H1 (cell line): Measurements from ENCODE around the gene LMNTD1. TPM values are rescaled to one million over a fixed set of nuclear protein-coding genes. Genes with fewer than 3 reads are reported as not detected.

Experiments
- FOSL1 ChIP-seq: IDR thresholded peaks from 2 replicates; pipeline ENCODE4 v1.6.1; 2011; ENCODE audit warnings: mild to moderate bottlenecking, low read depth, low read length, moderate library complexity; ENCODE audit not compliant: insufficient read depth
- NANOG ChIP-seq: IDR thresholded peaks from 2 replicates; pipeline ENCODE4 v1.6.1; 2011; ENCODE audit warnings: low read length, low read depth, mild to moderate bottlenecking, inconsistent platforms; ENCODE audit not compliant: insufficient read depth, poor library complexity, severe bottlenecking
- RXRA ChIP-seq: IDR thresholded peaks from 2 replicates; pipeline ENCODE4 v1.6.1; 2011; ENCODE audit warnings: low read depth, mild to moderate bottlenecking, low read length, moderate library complexity; ENCODE audit not compliant: insufficient read depth
- polyA plus RNA-seq, 7 experiments: library from polyadenylated mRNA; depleted of rRNA in 3 of 7; stranded (reverse) in 5 of 7; unstranded in 2 of 7; fragments of >200 nt in 5 of 7; fragments of 200-250 nt in 2 of 7; gene quantifications; 1 replicate in 5 of 7; 2 replicates in 1 of 7; 4 replicates in 1 of 7; pipeline versions ENCODE4 v1.2.1 to v1.2.3, GENCODE V29; 2011 to 2013; ENCODE audit warnings: missing spikeins in 2 of 7, mixed read lengths in 2 of 7
- total RNA-seq: library from RNA; stranded (reverse); fragmentation: NEBNext Ultra II Directional; extraction: Animal tissue kit (Norgen Biotek cat#: 25700); gene quantifications from 2 replicates; pipeline ENCODE4 v1.2.1, GENCODE V29; 2021

The LMNTD1 gene
- total and polyA plus RNA-seq, 2 of the 8 experiments (the other 6 are each of a cell fraction or from before 2014, with no cell fraction given): not detected

DNA sequence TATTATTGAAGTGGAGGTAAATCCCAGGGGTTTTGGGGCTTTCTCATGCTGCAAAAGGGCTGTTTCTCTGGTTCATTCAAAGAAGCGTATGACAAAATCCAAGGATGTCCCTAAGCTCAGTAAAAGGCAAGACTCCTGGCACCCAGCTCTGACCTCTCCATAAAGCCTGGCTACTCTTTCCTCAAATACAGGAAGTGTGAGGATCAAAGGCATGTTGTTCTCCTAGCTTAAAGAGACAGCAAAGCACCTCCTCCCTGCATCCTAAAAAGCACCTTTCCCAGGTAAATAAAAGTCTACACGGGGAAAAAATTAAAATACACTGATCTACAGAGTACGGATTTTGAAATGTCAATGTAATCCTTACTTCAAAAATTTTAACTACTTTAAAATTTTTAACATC is 118.6 kb downstream of the LMNTD1 start (continued):
- TF ChIP-seq RXRA (no peak), FOSL1 (no peak), NANOG (no peak)
